Upper lobe of left lung (tissue), 4 donors: Measurements from ENCODE around the gene CEP128.

Source experiments
- CTCF ChIP-seq, 6 experiments: fragments of 450-650 bp in 4 of 6; fragments of 200-600 bp in 2 of 6; sonication (generic) in 2 of 6; IDR thresholded peaks; one replicate each; pipeline ENCODE4 v1.5.1; 2016 to 2019; ENCODE audit warnings: antibody characterized with exemption in 6 of 6
- EP300 ChIP-seq, 4 donors: sonication (generic); formaldehyde crosslinking; IDR thresholded peaks; one replicate each; pipeline ENCODE4 v1.5.1; 2017; ENCODE audit warnings: antibody characterized with exemption in 4 of 4, control low read depth in 2 of 4
- POLR2A ChIP-seq, 4 donors: fragments of 450-650 bp; IDR thresholded peaks; one replicate each; pipeline ENCODE4 v1.5.1; 2016 to 2017; ENCODE audit warnings: antibody characterized with exemption in 4 of 4, mild to moderate bottlenecking in 2 of 4
- POLR2AphosphoS5 ChIP-seq, 2 donors: sonication (generic); formaldehyde crosslinking; IDR thresholded peaks; one replicate each; pipeline ENCODE4 v1.5.1; 2017; ENCODE audit warnings: antibody characterized with exemption in 2 of 2

GRCh38 chr14:80464531-80465149 is 476.9 kb downstream of the CEP128 start:
- TF ChIP-seq CTCF (IDR thresholded peaks at IDR 0.05), result no peak
- no peak for TF ChIP-seq EP300 (IDR thresholded peaks at IDR 0.05)
- no peak for TF ChIP-seq POLR2AphosphoS5 (IDR thresholded peaks at IDR 0.05)
- no peak for TF ChIP-seq POLR2A (IDR thresholded peaks at IDR 0.05)
